IPS-18c (cell line): ENCODE measurements around the gene IQGAP1.

ENCODE experiments used
- H3K4me3 ChIP-seq: 2 replicates; pipeline ENCODE4 v1.7.0; 2013; ENCODE audit warnings: low read depth, mild to moderate bottlenecking, low read length, moderate library complexity; ENCODE audit not compliant: insufficient read depth
- H3K9me3 ChIP-seq: one replicate; pipeline ENCODE4 v1.6.1; 2013; ENCODE audit warnings: mild to moderate bottlenecking, low read length, moderate library complexity; ENCODE audit not compliant: control insufficient read depth, insufficient read depth

Gene IQGAP1

GRCh38 chr15:90529371-90530249, 141.6 kb downstream of the IQGAP1 start, which contains the start of gene CRTC3:
CRTC3 (plus strand) TSS chr15:90529923; CDS start chr15:90530072, 149 bp downstream.
- peak within 1 kb of the TSS; percentile 78 for H3K4me3 ChIP-seq

GRCh38 chr15:90530250-90531051, 142.4 kb downstream of the IQGAP1 start:
- H3K9me3 ChIP-seq: no peaks in the 10 kb centered on the region
- H3K4me3 ChIP-seq: peak overlapping the region; percentile 78

More at GRCh38 chr15:90529371-90530249, 141.6 kb downstream of the IQGAP1 start, which contains the start of gene CRTC3:
- no peaks in the 10 kb centered on the region for H3K9me3 ChIP-seq

- peak overlapping the region; percentile 78 for H3K4me3 ChIP-seq
- no peaks in the 10 kb centered on the region for H3K9me3 ChIP-seq
Observed at GRCh38 chr15:90531147-90531546, 143.1 kb downstream of the IQGAP1 start.

GRCh38 chr15:90535254-90535653, 147.2 kb downstream of the IQGAP1 start:
- Histone ChIP-seq H3K9me3 (no peaks in the 10 kb centered on the region), H3K4me3 (no peak overlapping the region)

- no peak overlapping the region for H3K4me3 ChIP-seq
- H3K9me3 ChIP-seq: no peaks in the 10 kb centered on the region
Observed at GRCh38 chr15:90539789-90540188, 151.7 kb downstream of the IQGAP1 start.

GRCh38 chr15:90540768-90541167, 152.7 kb downstream of the IQGAP1 start:
- no peaks in the 10 kb centered on the region for H3K9me3 ChIP-seq

GRCh38 chr15:90545095-90545494, 157.1 kb downstream of the IQGAP1 start:
- Histone ChIP-seq H3K4me3 (no peak overlapping the region), H3K9me3 (no peaks in the 10 kb centered on the region)

More at GRCh38 chr15:90540768-90541167, 152.7 kb downstream of the IQGAP1 start:
- no peak overlapping the region for H3K4me3 ChIP-seq

- H3K9me3 ChIP-seq: no peaks in the 10 kb centered on the region
- no peak overlapping the region for H3K4me3 ChIP-seq
Observed at GRCh38 chr15:90547540-90547939, 159.5 kb downstream of the IQGAP1 start.

- Histone ChIP-seq H3K9me3 (no peaks in the 10 kb centered on the region), H3K4me3 (no peak overlapping the region)
Observed at GRCh38 chr15:90550919-90551318, 162.9 kb downstream of the IQGAP1 start.
